Spleen (tissue), 11 donors: ENCODE results near the gene RAPGEFL1. TPM values are rescaled to one million over a fixed set of nuclear protein-coding genes. Genes with fewer than 3 reads are reported as not detected.
"Not testable (repeated sequence)": the region's sequence is repeated elsewhere in the genome, so short reads cannot be mapped to it uniquely, and the experiment has no call there.

Experiments
- DNase-seq: peaks from one replicate; pipeline ENCODE4 v3.0.0-alpha.2; 2020
- H3K27ac ChIP-seq, 8 donors: fragments of 200-600 bp; sonication (generic) in 7 of 8; 1 replicate in 4 of 8; 2 replicates in 4 of 8; pipeline versions ENCODE4 v1.5.0 to v1.8.0; 2016 to 2021; ENCODE audit warnings: inconsistent platforms in 4 of 8, mild to moderate bottlenecking in 4 of 8, moderate library complexity in 1 of 8
- H3K27me3 ChIP-seq, 7 donors: fragments of 200-600 bp; sonication (generic) in 6 of 7; replicated peaks in 1 of 7; 1 replicate in 4 of 7; 2 replicates in 3 of 7; pipeline versions ENCODE4 v1.5.0 to v1.8.0; 2016 to 2021; ENCODE audit warnings: inconsistent platforms in 3 of 7, mild to moderate bottlenecking in 1 of 7
- H3K36me3 ChIP-seq, 6 donors: fragments of 200-600 bp; sonication (generic) in 5 of 6; 1 replicate in 4 of 6; 2 replicates in 2 of 6; pipeline versions ENCODE4 v1.5.0 to v1.8.0; 2016 to 2021; ENCODE audit warnings: inconsistent platforms in 2 of 6
- H3K4me1 ChIP-seq, 6 donors: fragments of 200-600 bp; sonication (generic) in 5 of 6; 1 replicate in 3 of 6; 2 replicates in 3 of 6; pipeline versions ENCODE4 v1.5.0 to v1.8.0; 2016 to 2021; ENCODE audit warnings: inconsistent platforms in 3 of 6
- H3K4me3 ChIP-seq, 8 donors: fragments of 200-600 bp; sonication (generic) in 7 of 8; 1 replicate in 4 of 8; 2 replicates in 4 of 8; pipeline versions ENCODE4 v1.5.0 to v1.8.0; 2016 to 2021; ENCODE audit warnings: inconsistent platforms in 4 of 8, mild to moderate bottlenecking in 4 of 8, moderate library complexity in 2 of 8
- H3K9me3 ChIP-seq, 8 donors: fragments of 200-600 bp; sonication (generic) in 7 of 8; 1 replicate in 4 of 8; 2 replicates in 4 of 8; pipeline versions ENCODE4 v1.5.0 to v1.8.0; 2016 to 2021; ENCODE audit warnings: inconsistent platforms in 4 of 8
- CTCF ChIP-seq, 11 experiments: fragments of 200-600 bp in 7 of 11; fragments of 450-650 bp in 4 of 11; sonication (generic) in 4 of 11; IDR thresholded peaks in 8 of 11; conservative IDR thresholded peaks in 3 of 11; 1 replicate in 7 of 11; 2 replicates in 4 of 11; pipeline versions ENCODE4 v1.4.0 to v1.8.0; 2016 to 2021; ENCODE audit warnings: antibody characterized with exemption in 11 of 11, inconsistent platforms in 4 of 11, mild to moderate bottlenecking in 1 of 11
- POLR2A ChIP-seq, 3 donors: fragments of 450-650 bp; IDR thresholded peaks; one replicate each; pipeline ENCODE4 v1.5.1; 2017; ENCODE audit warnings: antibody characterized with exemption in 3 of 3, mild to moderate bottlenecking in 1 of 3
- POLR2AphosphoS5 ChIP-seq, 3 donors: sonication (generic); formaldehyde crosslinking; IDR thresholded peaks; one replicate each; pipeline ENCODE4 v1.5.1; 2017; ENCODE audit warnings: antibody characterized with exemption in 3 of 3
- WGBS, 5 donors: extraction: QIAGEN DNeasy Blood & Tissue Kit in 3 of 5; methylation state at CpG; one replicate each; pipeline versions ENCODE4 v1.1.5 to v1.1.7; 2013 to 2018; 5-methylcytosine and 5-hydroxymethylcytosine counted together
- intact Hi-C: fragments of 100-400 bp; cut with DNase I; formaldehyde crosslinking; loops from one replicate; pipeline ENCODE4 v1.15.0; 2023; ENCODE audit warnings: low total_unique reads
- polyA plus RNA-seq, 3 donors: library from polyadenylated mRNA; stranded (reverse); fragments of 200-250 nt; gene quantifications; one replicate each; pipeline ENCODE4 v1.2.1, GENCODE V29; 2013
- total RNA-seq, 7 donors: library from RNA; depleted of rRNA in 3 of 7; stranded (reverse); fragments of >200 nt in 3 of 7; fragmentation: NEBNext Ultra II Directional in 4 of 7; extraction: Animal tissue kit (Norgen Biotek cat#: 25700) in 4 of 7; gene quantifications; one replicate each; pipeline versions ENCODE4 v1.1.0 to v1.2.1, GENCODE V29; 2016 to 2021
- donor health status: healthy with polysubstance abuse.
- donor health status: DM: no; HTN: no; CAD: no; lungs with moderate emphysema.
- donor health status: DM: no; HTN: no; CAD: no.
- donor health status: Bipolar disorder and iron deficiency.
- donor health status: healthy.
- donor health status: DM: no; HTN: no; CAD: no.
- donor health status: DM: yes; HTN: yes; CAD: no.

RAPGEFL1 gene
- total and polyA plus RNA-seq, 10 donors = 2.9 to 12.7 (median 6.4) TPM

GRCh38 chr17:40135817-40136216 is 41.5 kb upstream of the RAPGEFL1 start:
- Histone ChIP-seq H3K27ac (peak overlapping the region in 4 of 8 donors; percentile 21 to 99 (median 34)), H3K36me3 (peaks cover 0 to 77% (median 53%) of the 10 kb centered on the region in 6 donors), H3K27me3 (no peaks in the 10 kb centered on the region), H3K4me3 (no peak overlapping the region), H3K9me3 (no peaks in the 10 kb centered on the region), H3K4me1 (peaks cover 10 to 63% (median 24%) of the 10 kb centered on the region in 6 donors)
- DNase-seq = no peak
- intact Hi-C loops = no loop called here
- TF ChIP-seq CTCF (IDR thresholded peaks at IDR 0.05 in 8 of 11, conservative IDR thresholded peaks at IDR 0.05 in 3 of 11) = no peak
- TF ChIP-seq POLR2AphosphoS5 (IDR thresholded peaks at IDR 0.05) = no peak
- no peak for TF ChIP-seq POLR2A (IDR thresholded peaks at IDR 0.05)
- WGBS, 5 donors = 86 to 96% (median 88%) methylated on average over 3 of the region's 3 CpGs

- Histone ChIP-seq H3K4me3 (peak overlapping the region; percentile 32 to 91 (median 60)), H3K9me3 (no peaks in the 10 kb centered on the region), H3K4me1 (peaks cover 18 to 84% (median 39%) of the 10 kb centered on the region in 6 donors), H3K27ac (peak overlapping the region; percentile 91 to 100 (median 98)), H3K36me3 (peaks cover 0 to 74% (median 43%) of the 10 kb centered on the region in 6 donors), H3K27me3 (no peaks in the 10 kb centered on the region)
- peak; percentile 78 for DNase-seq
- intact Hi-C loops = no loop called here
- TF ChIP-seq POLR2A (IDR thresholded peaks at IDR 0.05) (no peak), CTCF (IDR thresholded peaks at IDR 0.05 in 8 of 11, conservative IDR thresholded peaks at IDR 0.05 in 3 of 11) (no peak)
- WGBS, 5 donors = 14 to 20% (median 16%) methylated on average over 14 of the region's 14 CpGs
These were observed 37.7 kb upstream of the RAPGEFL1 start for GRCh38 chr17:40139566-40140058.

- WGBS, 5 donors = 91 to 99% (median 97%) methylated on average over 3 of the region's 3 CpGs
- intact Hi-C loops = not testable (repeated sequence)
These were observed 34.1 kb upstream of the RAPGEFL1 start for GRCh38 chr17:40143166-40143565.

GRCh38 chr17:40145476-40145875 is 31.8 kb upstream of the RAPGEFL1 start:
- intact Hi-C loops = no loop called here

More at GRCh38 chr17:40143166-40143565, 34.1 kb upstream of the RAPGEFL1 start:
- DNase-seq, H3K27ac ChIP-seq, H3K27me3 ChIP-seq, H3K9me3 ChIP-seq, H3K4me3 ChIP-seq: not testable (repeated sequence)
- Histone ChIP-seq H3K4me1 (peaks cover 18 to 87% (median 50%) of the 10 kb centered on the region in 6 donors), H3K36me3 (peaks cover 0 to 72% (median 41%) of the 10 kb centered on the region in 6 donors)

More at GRCh38 chr17:40145476-40145875, 31.8 kb upstream of the RAPGEFL1 start:
- Histone ChIP-seq H3K27me3 (no peaks in the 10 kb centered on the region), H3K27ac (no peak overlapping the region), H3K4me3 (no peak overlapping the region), H3K9me3 (no peaks in the 10 kb centered on the region), H3K4me1 (peaks cover 10 to 93% (median 47%) of the 10 kb centered on the region in 6 donors), H3K36me3 (peaks cover 0 to 93% (median 56%) of the 10 kb centered on the region in 6 donors)
- 92 to 99% (median 97%) methylated on average over 3 of the region's 3 CpGs for WGBS, 5 donors
- TF ChIP-seq POLR2A (IDR thresholded peaks at IDR 0.05) = no peak
- no peak for TF ChIP-seq POLR2AphosphoS5 (IDR thresholded peaks at IDR 0.05)
- TF ChIP-seq CTCF (IDR thresholded peaks at IDR 0.05 in 8 of 11, conservative IDR thresholded peaks at IDR 0.05 in 3 of 11) = no peak
- no peak for DNase-seq
